ENCODE results near the gene DNAJB1.

The DNAJB1 gene

GRCh38 chr19:14478113-14478545 lies 40.1 kb downstream of the DNAJB1 start:
- Mint-ChIP-seq H3K27ac (no peak overlapping the region), H3K36me3 (no peaks in the 10 kb centered on the region), H3K4me1 (ENCODE audit: low read depth) (peaks cover 21% of the 10 kb centered on the region), H3K4me3 (no peak overlapping the region), H3K9me3 (ENCODE audit: low read depth) (no peaks in the 10 kb centered on the region), H3K27me3 (peaks cover 5% of the 10 kb centered on the region)

DNA sequence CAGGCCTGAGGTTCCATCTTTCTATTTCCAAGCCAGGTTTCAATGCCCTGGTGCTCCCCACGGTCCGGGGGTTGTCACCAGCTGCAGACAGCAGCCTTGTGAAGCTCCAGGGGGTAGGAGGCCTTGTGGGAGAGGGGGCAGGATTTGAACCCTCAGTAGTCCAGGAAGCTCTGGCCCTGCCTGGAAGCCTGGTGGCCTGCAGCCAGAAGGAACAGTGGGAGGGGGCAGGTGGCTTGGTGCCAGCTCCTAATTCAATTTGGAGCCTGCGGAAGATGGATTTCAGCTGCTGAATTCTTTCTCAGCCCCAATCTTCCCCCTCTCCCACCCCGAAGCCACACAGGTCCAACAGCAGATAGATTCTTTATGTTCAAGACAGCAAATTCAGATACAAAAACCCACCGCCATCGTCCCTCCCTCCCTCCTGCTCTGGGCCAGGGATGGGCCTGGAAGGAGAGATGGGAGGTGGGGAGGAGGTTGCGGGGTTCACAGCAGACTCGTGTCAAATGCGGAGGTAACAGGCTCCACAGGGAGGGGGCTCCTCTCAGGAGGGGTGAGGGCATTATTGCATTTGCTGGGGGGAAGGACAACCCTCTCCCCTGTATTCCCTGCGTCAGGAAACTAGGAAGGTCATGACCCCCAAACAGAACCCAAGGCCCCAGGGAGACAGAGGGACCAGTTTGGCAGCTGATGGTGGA lies 40.6 kb downstream of the DNAJB1 start:
- Mint-ChIP-seq H3K27ac (no peak overlapping the region), H3K27me3 (peaks cover 5% of the 10 kb centered on the region), H3K4me3 (no peak overlapping the region), H3K36me3 (no peaks in the 10 kb centered on the region), H3K9me3 (ENCODE audit: low read depth) (no peaks in the 10 kb centered on the region), H3K4me1 (ENCODE audit: low read depth) (peaks cover 25% of the 10 kb centered on the region)

DNA sequence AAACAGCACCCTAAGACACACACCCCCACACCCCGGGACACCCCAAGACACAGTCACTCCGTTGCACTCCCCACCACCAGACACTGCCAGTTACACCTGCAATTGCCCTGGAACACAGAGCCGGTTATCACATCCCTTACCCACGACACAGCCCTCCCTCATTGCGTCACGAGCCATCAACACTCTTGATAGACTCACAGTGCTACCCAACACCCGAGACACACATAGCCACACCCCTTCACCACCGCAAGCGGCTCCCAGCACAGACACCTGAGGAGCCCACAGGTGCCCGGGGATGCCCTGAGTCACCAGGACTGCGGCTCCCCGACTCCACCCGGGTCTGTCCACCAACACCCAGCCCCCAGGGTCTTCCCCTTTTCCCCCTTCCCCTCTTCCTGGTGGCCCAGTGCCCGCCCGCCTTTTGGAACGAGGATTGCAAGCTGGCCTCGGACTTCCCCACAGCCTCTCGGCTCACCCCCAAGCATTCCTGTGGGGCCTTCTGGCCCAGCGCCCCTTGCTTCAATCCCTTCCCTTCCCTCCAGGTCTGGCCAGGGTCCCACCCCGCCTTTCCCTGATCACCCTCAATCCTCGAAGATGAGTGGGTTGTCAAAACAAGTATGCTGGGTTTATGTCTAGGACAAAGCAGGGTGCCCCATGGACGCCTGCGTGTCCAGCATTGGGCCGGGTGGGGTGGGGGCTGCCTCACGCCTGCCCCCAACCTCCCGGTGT lies 41.4 kb downstream of the DNAJB1 start:
- no peak overlapping the region for H3K27ac Mint-ChIP-seq

GRCh38 chr19:14476327-14476672 lies 41.9 kb downstream of the DNAJB1 start:
- Mint-ChIP-seq H3K36me3 (no peaks in the 10 kb centered on the region), H3K4me3 (no peak overlapping the region), H3K27ac (no peak overlapping the region), H3K27me3 (peaks cover 5% of the 10 kb centered on the region), H3K9me3 (ENCODE audit: low read depth) (no peaks in the 10 kb centered on the region), H3K4me1 (ENCODE audit: low read depth) (peaks cover 26% of the 10 kb centered on the region)

More for the DNA sequence above, 41.4 kb downstream of the DNAJB1 start:
- Mint-ChIP-seq H3K9me3 (ENCODE audit: low read depth) (no peaks in the 10 kb centered on the region), H3K4me1 (ENCODE audit: low read depth) (peaks cover 26% of the 10 kb centered on the region), H3K36me3 (no peaks in the 10 kb centered on the region), H3K4me3 (no peak overlapping the region), H3K27me3 (peaks cover 5% of the 10 kb centered on the region)

DNA sequence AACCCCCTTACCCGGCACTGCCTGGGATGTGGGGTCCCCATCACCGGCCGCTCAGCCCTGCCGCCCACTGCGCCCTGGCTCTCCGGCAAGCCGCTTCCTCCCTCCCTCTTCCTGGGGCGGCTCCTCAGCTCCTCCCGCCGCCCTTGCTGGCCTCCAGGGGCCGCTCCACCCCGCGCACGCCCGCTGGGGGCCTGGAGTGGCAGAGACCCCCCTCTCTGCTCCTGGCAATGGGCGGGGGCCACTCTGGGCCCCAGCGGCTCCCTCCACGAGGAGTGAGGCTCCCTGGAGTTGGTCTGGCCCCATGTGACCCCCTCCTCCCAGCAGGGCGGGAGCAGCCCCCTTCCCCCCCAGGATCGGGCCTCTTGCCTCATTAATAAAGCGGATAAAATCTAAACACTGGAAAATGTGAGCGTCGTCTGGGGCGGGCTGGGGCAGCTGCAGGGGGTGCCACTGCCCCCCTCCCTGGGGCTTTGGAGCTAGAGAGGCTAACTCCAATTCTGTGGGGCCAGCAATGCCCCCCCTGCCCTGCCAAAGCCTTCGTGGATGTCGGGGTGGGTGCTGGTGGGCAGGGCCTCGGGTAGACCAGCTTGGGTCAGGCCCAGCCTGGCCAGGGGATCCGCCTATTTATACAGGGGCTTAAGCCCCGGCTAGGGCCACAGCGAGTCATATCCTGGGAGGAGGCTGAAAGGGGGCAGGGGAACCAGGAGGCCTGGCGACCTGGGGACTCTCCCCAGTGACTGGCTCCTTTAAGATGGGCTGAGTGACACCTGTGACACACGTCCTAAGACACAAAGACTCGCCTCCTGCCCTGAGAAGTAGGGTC lies 42.7 kb downstream of the DNAJB1 start, which contains the start of gene PTGER1:
Gene PTGER1 (minus strand): TSS at position 104 of the 823 bp plus-strand sequence. CDS start 1,034 bp downstream, outside the sequence.
- H3K4me3 Mint-ChIP-seq, result peak within 1 kb of the TSS; percentile 59
- no peaks in the 10 kb centered on the region for H3K36me3 Mint-ChIP-seq
- peaks cover 24% of the 10 kb centered on the region for H3K4me1 Mint-ChIP-seq (ENCODE audit: low read depth)
- peaks cover 5% of the 10 kb centered on the region for H3K27me3 Mint-ChIP-seq
- no peak within 1 kb of the TSS for H3K27ac Mint-ChIP-seq
- no peaks in the 10 kb centered on the region for H3K9me3 Mint-ChIP-seq (ENCODE audit: low read depth)

- Mint-ChIP-seq H3K9me3 (ENCODE audit: low read depth) (no peaks in the 10 kb centered on the region), H3K36me3 (no peaks in the 10 kb centered on the region), H3K27ac (no peak overlapping the region), H3K27me3 (peaks cover 5% of the 10 kb centered on the region), H3K4me1 (ENCODE audit: low read depth) (peaks cover 24% of the 10 kb centered on the region), H3K4me3 (peak overlapping the region; percentile 59)
Observed at GRCh38 chr19:14474827-14475226, 43.4 kb downstream of the DNAJB1 start.

GRCh38 chr19:14473978-14474578 lies 44.1 kb downstream of the DNAJB1 start:
- H3K9me3 Mint-ChIP-seq (ENCODE audit: low read depth), result no peaks in the 10 kb centered on the region
- H3K27me3 Mint-ChIP-seq, result peaks cover 5% of the 10 kb centered on the region
- peak overlapping the region; percentile 59 for H3K4me3 Mint-ChIP-seq
- peaks cover 24% of the 10 kb centered on the region for H3K4me1 Mint-ChIP-seq (ENCODE audit: low read depth)
- H3K27ac Mint-ChIP-seq, result no peak overlapping the region
- H3K36me3 Mint-ChIP-seq, result no peaks in the 10 kb centered on the region

- Mint-ChIP-seq H3K27ac (no peak overlapping the region), H3K4me3 (peak overlapping the region; percentile 65), H3K9me3 (ENCODE audit: low read depth) (no peaks in the 10 kb centered on the region), H3K27me3 (peaks cover 5% of the 10 kb centered on the region), H3K36me3 (no peaks in the 10 kb centered on the region), H3K4me1 (ENCODE audit: low read depth) (peaks cover 24% of the 10 kb centered on the region)
Observed at GRCh38 chr19:14473073-14473977, 44.9 kb downstream of the DNAJB1 start.

GRCh38 chr19:14472202-14472938 lies 45.8 kb downstream of the DNAJB1 start:
- Mint-ChIP-seq H3K27me3 (peaks cover 5% of the 10 kb centered on the region), H3K27ac (no peak overlapping the region), H3K4me1 (ENCODE audit: low read depth) (peaks cover 24% of the 10 kb centered on the region), H3K36me3 (no peaks in the 10 kb centered on the region), H3K9me3 (ENCODE audit: low read depth) (no peaks in the 10 kb centered on the region), H3K4me3 (peak overlapping the region; percentile 65)

DNA sequence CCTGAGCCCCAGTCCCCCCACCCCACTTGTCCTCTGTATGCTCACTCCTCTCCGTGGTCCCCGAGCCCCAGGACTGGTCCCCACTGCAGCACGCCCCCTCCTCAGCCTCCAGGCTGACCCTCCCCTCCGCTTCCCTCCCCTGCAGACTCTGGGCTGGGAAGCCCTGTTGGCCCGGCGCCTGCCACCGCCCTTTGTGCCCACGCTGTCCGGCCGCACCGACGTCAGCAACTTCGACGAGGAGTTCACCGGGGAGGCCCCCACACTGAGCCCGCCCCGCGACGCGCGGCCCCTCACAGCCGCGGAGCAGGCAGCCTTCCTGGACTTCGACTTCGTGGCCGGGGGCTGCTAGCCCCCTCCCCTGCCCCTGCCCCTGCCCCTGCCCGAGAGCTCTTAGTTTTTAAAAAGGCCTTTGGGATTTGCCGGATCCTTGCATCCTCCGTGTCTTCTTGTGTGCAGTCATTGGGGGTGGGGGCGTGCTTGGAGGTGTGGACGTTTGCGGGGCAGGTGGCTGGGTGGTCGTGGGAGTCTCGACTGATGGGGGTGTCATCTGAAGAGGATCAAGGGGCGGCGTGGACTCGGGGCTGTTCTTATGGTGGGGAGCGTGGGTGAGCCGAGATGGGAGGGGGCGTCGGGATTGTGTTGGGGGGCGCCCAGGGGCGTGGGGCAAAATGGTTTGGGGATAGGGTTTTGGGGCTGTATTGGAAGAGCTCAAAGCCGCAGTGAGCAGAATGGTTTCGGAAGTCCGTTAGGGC lies 46.6 kb downstream of the DNAJB1 start:
- Mint-ChIP-seq H3K27me3 (peaks cover 5% of the 10 kb centered on the region), H3K4me3 (no peak overlapping the region), H3K27ac (no peak overlapping the region), H3K9me3 (ENCODE audit: low read depth) (no peaks in the 10 kb centered on the region), H3K4me1 (ENCODE audit: low read depth) (peaks cover 23% of the 10 kb centered on the region), H3K36me3 (no peaks in the 10 kb centered on the region)

DNA sequence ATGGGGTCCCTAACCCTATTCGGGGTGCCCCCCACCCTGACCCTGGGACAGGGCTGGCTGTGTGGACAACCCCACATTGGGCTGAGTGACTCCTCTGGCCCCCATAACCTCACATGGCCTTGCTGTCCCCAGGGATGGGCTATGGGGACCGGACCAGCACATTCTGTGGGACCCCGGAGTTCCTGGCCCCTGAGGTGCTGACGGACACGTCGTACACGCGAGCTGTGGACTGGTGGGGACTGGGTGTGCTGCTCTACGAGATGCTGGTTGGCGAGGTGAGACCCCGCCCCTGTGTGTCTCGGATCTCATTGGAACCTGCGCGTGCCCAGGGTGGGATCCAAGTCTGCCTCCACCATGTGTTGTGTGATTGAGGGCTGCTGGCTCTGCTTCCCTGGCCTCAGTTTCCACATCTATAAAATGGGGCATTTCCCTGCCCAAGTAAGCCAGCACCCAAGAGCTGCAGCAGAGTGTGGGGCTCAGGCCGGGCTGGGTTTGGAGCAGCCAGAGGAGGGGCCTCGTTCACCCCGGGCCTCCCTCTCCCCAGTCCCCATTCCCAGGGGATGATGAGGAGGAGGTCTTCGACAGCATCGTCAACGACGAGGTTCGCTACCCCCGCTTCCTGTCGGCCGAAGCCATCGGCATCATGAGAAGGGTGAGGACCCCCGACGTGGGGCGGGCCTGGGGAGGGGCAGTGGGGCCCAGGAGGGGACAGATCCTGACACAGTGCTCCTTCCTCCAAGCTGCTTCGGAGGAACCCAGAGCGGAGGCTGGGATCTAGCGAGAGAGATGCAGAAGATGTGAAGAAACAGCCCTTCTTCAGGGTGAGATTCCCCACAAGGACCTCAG lies 47.9 kb downstream of the DNAJB1 start:
- peaks cover 5% of the 10 kb centered on the region for H3K27me3 Mint-ChIP-seq
- H3K36me3 Mint-ChIP-seq, result no peaks in the 10 kb centered on the region
- H3K4me3 Mint-ChIP-seq, result no peak overlapping the region
- no peaks in the 10 kb centered on the region for H3K9me3 Mint-ChIP-seq (ENCODE audit: low read depth)
- H3K4me1 Mint-ChIP-seq (ENCODE audit: low read depth), result peaks cover 13% of the 10 kb centered on the region
- H3K27ac Mint-ChIP-seq, result no peak overlapping the region

GRCh38 chr19:14467816-14468215 lies 50.4 kb downstream of the DNAJB1 start:
- H3K36me3 Mint-ChIP-seq, result no peaks in the 10 kb centered on the region
- H3K4me1 Mint-ChIP-seq (ENCODE audit: low read depth), result peaks cover 2% of the 10 kb centered on the region
- no peaks in the 10 kb centered on the region for H3K27me3 Mint-ChIP-seq
- H3K9me3 Mint-ChIP-seq (ENCODE audit: low read depth), result no peaks in the 10 kb centered on the region
- H3K27ac Mint-ChIP-seq, result no peak overlapping the region
- no peak overlapping the region for H3K4me3 Mint-ChIP-seq
